Pancreas (tissue), 10 donors: ENCODE measurements around the gene LTC4S. TPM values are rescaled to one million over a fixed set of nuclear protein-coding genes. Genes with fewer than 3 reads are reported as not detected.

Experiments
- ATAC-seq, 4 donors: fragments of 200-7000 bp; cut with Tn5 transposase; one replicate each; pipeline versions ENCODE4 v1.8.0 to v1.9.1; 2020; ENCODE audit warnings: mild to moderate bottlenecking in 4 of 4, moderate library complexity in 4 of 4
- DNase-seq, 6 donors: peaks; one replicate each; pipeline ENCODE4 v3.0.0-alpha.2; 2020
- FAIRE-seq: peaks from 2 replicates; lab custom pipeline; 2012; peaks lifted over from hg19 to GRCh38; lab: Jason Lieb, UNC
- H3K27ac ChIP-seq, 4 donors: fragments of 200-600 bp; sonication (generic); 1 replicate in 3 of 4; 2 replicates in 1 of 4; pipeline versions ENCODE4 v1.5.0 to v1.8.0; 2020
- H3K27me3 ChIP-seq, 4 donors: fragments of 200-600 bp; one replicate each; pipeline ENCODE4 v1.8.0; 2021
- H3K36me3 ChIP-seq, 3 donors: fragments of 200-600 bp; sonication (generic) in 1 of 3; one replicate each; pipeline versions ENCODE4 v1.5.0 to v1.8.0; 2020 to 2021
- H3K4me1 ChIP-seq, 3 donors: fragments of 200-600 bp; one replicate each; pipeline ENCODE4 v1.8.0; 2021
- H3K4me3 ChIP-seq, 4 donors: fragments of 200-600 bp; sonication (generic) in 2 of 4; one replicate each; pipeline versions ENCODE4 v1.5.0 to v1.8.0; 2020 to 2021
- H3K9me3 ChIP-seq, 4 donors: fragments of 200-600 bp; one replicate each; pipeline ENCODE4 v1.8.0; 2021
- WGBS, 2 donors: extraction: QIAGEN DNeasy Blood & Tissue Kit; methylation state at CpG; one replicate each; pipeline ENCODE4 v1.1.7; 2013; 5-methylcytosine and 5-hydroxymethylcytosine counted together
- intact Hi-C, 3 donors: fragments of 100-400 bp; cut with DNase I; formaldehyde crosslinking; loops; one replicate each; pipeline versions ENCODE4 v1.11.1 to v1.14.2; 2022
- polyA plus RNA-seq, 2 donors: library from polyadenylated mRNA; stranded (reverse); fragments of 200-250 nt; gene quantifications; one replicate each; pipeline ENCODE4 v1.2.3, GENCODE V29; 2013
- total RNA-seq, 6 donors: library from RNA; stranded (reverse); fragmentation: NEBNext Ultra II Directional in 4 of 6; extraction: Animal tissue kit (Norgen Biotek cat#: 25700) in 4 of 6; gene quantifications; one replicate each; pipeline versions ENCODE4 v1.2.1 to v1.2.4, GENCODE V29; 2021 to 2023
- TF ChIP-seq, protein P1 (sequence below), 4 donors: fragments of 200-600 bp; sonication (generic) in 3 of 4; IDR thresholded peaks; one replicate each; pipeline versions ENCODE4 v1.5.0 to v1.8.0; 2021; ENCODE audit warnings: antibody characterized with exemption in 4 of 4
- donor health status: healthy with polysubstance abuse.
- donor health status: DM: no; HTN: no; CAD: no; lungs with moderate emphysema.
- donor health status: DM: no; HTN: no; CAD: no.
- donor health status: control.
- donor health status: control.
- donor health status: Bipolar disorder and iron deficiency.
- donor health status: DM: yes; HTN: yes; CAD: no.
- donor health status: DM: no; HTN: no; CAD: no.
- donor health status: DM: no; HTN: no; CAD: no.
- donor health status: DM: yes; HTN: yes; CAD: no.

The LTC4S gene
- total and polyA plus RNA-seq, 8 donors, result 1.1 to 10.9 (median 4.8) TPM

DNA sequence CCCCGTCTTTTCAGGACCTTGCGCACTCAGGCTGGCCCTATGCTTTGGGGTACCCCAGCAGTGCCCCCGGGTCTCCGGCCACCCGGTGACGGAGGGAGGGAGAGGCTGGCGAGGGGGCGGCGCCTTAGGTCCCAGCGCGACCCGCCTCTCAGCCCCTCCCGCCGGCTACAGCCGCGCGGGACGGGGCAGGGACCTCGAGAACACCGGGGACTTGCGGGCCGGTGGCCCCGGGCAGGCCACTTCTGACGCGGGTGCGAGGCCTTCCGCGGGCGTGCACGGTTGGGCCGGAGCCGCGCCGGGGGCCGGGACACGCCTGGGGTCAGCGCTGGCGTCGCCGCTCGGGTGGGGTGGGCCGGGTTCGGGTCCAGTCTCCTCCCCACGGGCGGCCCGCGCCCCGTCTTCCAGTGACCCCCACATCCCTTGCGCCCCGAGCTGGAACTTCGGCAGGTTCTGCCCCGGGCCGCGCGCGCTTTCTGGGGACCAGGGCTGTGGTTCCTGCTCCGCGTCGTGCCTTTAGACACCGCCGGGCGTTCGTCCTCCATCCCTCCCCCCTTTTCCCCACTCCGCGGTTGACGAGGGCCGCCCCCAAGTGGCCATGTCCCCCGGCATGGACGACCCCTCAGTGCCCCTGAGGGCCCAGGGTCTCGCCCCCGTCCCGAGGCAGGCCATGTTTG lies 23.1 kb downstream of the LTC4S start:
- Histone ChIP-seq H3K36me3 (no peaks in the 10 kb centered on the region), H3K4me1 (peaks cover 19 to 24% (median 23%) of the 10 kb centered on the region in 3 donors), H3K27me3 (no peaks in the 10 kb centered on the region), H3K9me3 (no peaks in the 10 kb centered on the region), H3K4me3 (peak overlapping the region; percentile 21 to 50 (median 42)), H3K27ac (peak overlapping the region in 2 of 4 donors; percentile 98 to 100)
- ATAC-seq, result no peak
- 1 to 2% methylated on average over 65 to 72 of the region's 72 CpGs for whole genome bisulfite sequencing, 2 donors
- TF ChIP-seq, protein P1, sequence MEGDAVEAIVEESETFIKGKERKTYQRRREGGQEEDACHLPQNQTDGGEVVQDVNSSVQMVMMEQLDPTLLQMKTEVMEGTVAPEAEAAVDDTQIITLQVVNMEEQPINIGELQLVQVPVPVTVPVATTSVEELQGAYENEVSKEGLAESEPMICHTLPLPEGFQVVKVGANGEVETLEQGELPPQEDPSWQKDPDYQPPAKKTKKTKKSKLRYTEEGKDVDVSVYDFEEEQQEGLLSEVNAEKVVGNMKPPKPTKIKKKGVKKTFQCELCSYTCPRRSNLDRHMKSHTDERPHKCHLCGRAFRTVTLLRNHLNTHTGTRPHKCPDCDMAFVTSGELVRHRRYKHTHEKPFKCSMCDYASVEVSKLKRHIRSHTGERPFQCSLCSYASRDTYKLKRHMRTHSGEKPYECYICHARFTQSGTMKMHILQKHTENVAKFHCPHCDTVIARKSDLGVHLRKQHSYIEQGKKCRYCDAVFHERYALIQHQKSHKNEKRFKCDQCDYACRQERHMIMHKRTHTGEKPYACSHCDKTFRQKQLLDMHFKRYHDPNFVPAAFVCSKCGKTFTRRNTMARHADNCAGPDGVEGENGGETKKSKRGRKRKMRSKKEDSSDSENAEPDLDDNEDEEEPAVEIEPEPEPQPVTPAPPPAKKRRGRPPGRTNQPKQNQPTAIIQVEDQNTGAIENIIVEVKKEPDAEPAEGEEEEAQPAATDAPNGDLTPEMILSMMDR (IDR thresholded peaks at IDR 0.05), result no peak
- DNase-seq, result peak in 3 of 6 donors; percentile 40 to 84 (median 61)
- no peak for FAIRE-seq
- intact Hi-C loops, result no loop called here

DNA sequence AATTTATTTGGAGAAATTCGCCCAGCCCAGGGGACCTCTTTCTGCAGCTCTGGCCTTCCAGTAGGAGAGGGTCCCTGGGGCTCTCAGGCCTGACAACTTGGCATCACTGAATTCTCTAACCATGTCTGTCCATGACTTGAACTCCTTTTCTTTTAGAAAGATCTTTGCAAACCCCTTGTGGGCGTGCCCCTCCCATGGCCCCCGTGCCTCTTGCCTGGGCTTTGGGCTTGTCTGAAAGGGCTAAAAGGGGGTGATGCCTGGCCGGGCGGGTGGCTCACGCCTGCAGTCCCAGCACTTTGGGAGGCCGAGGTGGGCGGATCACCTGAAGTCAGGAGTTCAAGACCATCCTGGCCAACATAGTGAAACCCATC lies 23.7 kb downstream of the LTC4S start:
- Histone ChIP-seq H3K27ac (peak overlapping the region in 3 of 4 donors; percentile 98 to 100 (median 100)), H3K36me3 (no peaks in the 10 kb centered on the region), H3K9me3 (no peaks in the 10 kb centered on the region), H3K4me3 (peak overlapping the region in 3 of 4 donors; percentile 21 to 50 (median 47)), H3K4me1 (peaks cover 24 to 28% (median 24%) of the 10 kb centered on the region in 3 donors), H3K27me3 (no peaks in the 10 kb centered on the region)
- no peak for FAIRE-seq
- WGBS, 2 donors, result 83 to 88% methylated on average over 8 of the region's 8 CpGs
- DNase-seq, result peak in 2 of 6 donors; percentile 30 to 64
- TF ChIP-seq, protein P1 (IDR thresholded peaks at IDR 0.05), result no peak
- intact Hi-C loops, result no loop called here
- no peak for ATAC-seq

DNA sequence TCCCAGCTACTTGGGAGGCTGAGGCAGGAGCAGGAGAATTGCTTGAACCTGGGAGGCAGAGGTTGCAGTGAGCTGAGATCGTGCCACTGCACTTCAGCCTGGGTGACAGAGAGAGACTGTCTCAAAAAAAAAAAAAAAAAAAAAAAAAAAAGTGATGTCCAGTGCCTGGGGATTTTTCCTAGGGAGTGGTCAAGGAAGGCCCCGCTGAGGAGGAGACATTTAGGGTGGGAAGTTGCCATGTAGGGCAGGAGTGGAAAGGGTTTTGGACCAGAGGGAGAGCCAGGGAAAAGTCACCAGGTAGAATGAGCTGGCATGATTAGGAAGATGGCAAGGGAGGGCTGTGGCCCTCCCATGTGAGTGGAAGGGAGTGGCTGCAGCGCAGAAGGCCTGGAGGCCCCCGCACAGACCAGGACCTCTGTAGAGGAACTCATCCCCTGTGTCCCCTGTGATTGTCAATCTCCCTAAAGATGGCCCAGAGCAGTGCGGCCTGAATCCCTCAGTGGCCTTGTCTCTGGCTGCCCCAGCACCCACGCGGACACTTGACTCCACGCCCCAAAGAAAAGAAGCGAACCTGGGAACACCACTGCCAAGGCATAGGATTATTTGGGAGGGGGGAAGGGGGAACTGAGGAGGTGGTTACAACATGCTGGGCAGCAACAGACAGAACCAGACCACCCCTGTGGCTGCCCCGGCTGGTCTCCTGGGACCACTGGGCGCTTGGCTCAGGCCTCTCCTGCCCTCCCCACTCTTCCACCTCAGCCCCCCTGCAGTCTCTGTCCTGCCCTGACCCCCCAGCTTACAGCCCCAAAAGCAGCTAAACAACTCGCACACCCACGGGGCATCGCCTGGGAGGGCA lies 24.3 kb downstream of the LTC4S start:
- DNase-seq, result peak in 3 of 6 donors; percentile 41 to 74 (median 47)
- intact Hi-C loops, result no loop called here
- Histone ChIP-seq H3K27ac (peak overlapping the region; percentile 98 to 100 (median 100)), H3K4me1 (peaks cover 24 to 34% (median 30%) of the 10 kb centered on the region in 3 donors), H3K27me3 (no peaks in the 10 kb centered on the region), H3K9me3 (no peaks in the 10 kb centered on the region), H3K4me3 (peak overlapping the region in 2 of 4 donors; percentile 85 to 100), H3K36me3 (no peaks in the 10 kb centered on the region)
- no peak for FAIRE-seq
- TF ChIP-seq, protein P1 (IDR thresholded peaks at IDR 0.05), result no peak
- WGBS, 2 donors, result 63 to 64% methylated on average over 13 to 14 of the region's 14 CpGs
- ATAC-seq, result no peak

DNA sequence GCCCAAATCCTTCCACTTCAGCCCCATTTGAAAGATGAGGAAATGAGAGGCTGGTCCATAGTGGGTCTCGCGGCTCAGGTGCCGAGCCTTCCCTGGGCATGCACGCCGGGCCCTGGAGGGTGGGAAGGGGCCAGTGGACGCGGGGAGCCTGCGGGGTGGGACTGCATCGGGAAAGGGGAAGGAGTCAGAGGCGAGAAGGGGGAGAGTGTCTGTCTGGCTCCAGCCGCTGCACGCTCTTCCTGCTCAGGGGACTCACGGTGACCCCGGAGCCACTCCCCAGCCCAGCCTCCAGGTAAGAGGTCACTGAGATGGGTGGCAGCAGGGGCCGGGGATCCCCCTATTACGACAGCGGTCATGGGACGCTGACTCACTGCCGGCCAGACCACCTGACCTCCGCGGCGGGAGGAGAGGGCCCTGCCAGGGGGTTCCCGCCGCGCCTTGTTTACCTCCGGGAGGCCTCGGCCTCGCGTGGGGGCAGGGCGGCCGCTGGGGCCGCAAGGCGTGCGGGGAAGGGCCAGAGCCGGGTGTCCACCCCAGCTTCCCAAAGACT lies 25.0 kb downstream of the LTC4S start:
- no peaks in the 10 kb centered on the region for H3K27me3 ChIP-seq
- H3K36me3 ChIP-seq, result peaks cover 0 to 5% (median 3%) of the 10 kb centered on the region in 3 donors
- peak; percentile 68 to 81 (median 76) for ATAC-seq
- H3K4me3 ChIP-seq, result peak overlapping the region in 2 of 4 donors; percentile 85 to 100
- WGBS, 2 donors, result 0 to 1% methylated on average over 31 to 35 of the region's 35 CpGs
- peaks cover 29 to 40% (median 33%) of the 10 kb centered on the region in 3 donors for H3K4me1 ChIP-seq
- peak; percentile 95 to 98 (median 98) for DNase-seq
- no peaks in the 10 kb centered on the region for H3K9me3 ChIP-seq
- TF ChIP-seq, protein P1 (IDR thresholded peaks at IDR 0.05), result no peak
- H3K27ac ChIP-seq, result peak overlapping the region; percentile 98 to 100 (median 100)
- intact Hi-C loops, result no loop called here
- no peak for FAIRE-seq
